ENCODE measurements around the gene ABCA13.
"Not testable (repeated sequence)": the region's sequence is repeated elsewhere in the genome, so short reads cannot be mapped to it uniquely, and the experiment has no call there.

Gene ABCA13

DNA sequence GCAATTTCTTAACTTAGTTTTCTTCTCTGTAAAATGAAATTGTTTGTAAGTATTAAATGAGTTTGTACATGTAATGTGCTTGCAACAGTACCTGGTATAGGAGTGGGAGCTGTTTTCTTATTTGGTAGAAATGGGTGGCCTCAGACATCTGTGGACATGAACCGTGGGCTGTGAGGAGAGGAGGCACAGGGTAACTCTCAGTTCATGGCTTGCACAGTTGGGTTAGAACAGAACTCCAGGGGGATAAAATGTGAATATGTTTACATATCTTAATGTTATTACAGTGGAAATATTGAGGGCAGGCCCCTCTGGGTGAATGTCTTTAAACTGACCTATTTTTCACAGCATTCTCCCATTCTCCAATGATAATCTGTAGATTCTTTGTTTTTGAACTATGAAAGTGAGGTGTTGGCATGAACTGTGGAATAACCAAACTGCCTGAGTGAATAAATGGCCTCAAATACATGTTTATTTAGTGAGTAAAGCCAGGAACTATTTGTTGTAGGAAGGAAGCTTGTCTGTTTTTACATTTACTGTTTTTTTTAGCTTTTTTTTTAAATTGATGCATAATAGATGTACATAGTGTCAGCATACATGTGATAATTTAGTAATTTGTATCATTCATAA is 2.6 kb downstream of the ABCA13 start:
- DNase-seq, result no peak

DNA sequence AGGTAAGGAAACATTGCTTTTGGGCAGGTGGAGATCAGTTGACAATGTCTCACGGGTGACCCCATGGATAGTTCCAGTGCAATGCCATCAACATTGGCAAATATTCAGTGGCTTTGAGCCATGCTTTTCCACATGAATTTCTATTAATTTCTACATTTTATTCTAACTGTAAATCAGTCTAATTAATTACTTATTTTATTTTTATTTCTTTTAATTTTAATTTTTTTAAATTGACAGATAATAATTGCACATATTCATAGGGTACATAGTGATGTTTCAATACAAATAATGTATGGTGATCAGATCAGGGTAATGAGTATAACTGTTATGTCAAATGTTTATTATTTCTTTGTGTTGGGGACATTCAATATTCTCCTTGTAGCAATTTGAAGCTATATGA is 3.8 kb downstream of the ABCA13 start:
- DNase-seq, result no peak

DNA sequence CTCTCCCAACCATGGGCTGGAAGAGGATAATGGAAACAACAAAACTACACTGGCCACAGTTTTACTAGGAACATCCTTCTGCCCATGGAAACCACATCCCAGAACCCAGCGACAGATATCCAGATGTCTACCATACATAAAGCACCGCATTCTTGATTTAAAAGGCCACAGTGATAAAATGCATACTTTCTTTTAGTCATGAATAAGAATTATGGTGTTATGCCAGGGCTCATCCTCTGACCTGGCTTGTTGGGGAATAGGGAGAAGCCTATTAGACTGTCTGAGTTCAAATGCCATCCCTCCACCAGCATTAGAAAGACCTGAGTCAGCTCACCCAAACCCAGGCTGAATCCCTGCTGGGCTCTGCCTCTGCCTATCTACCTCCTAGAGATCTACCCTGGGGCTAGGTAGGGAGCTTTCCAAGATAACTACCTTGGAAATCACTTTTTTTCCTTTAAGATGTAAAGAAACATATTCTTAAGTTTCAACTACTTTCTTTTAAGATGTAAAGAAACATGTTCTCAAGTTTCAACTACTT is 5.2 kb downstream of the ABCA13 start:
- DNase-seq, result no peak

DNA sequence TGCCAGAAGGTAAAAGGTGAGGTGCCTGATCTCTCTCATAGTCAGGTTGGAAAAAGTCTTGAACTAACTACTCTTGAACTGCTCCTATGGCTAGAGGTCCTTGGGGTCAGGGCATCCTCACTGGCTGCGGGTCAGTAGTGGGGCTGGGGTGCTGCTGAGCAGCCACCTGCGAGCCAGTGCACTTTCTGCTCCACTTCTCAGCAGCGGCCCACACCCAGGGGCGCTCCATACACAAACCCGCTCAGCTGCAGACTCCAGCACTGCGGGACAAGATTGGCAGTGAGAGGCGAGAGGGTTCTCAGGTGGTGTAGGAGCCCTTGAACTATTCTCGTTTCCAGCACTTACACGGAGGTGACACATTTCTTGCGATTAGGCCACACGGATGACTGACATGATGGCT is 6.0 kb downstream of the ABCA13 start:
- DNase-seq, result no peak

DNA sequence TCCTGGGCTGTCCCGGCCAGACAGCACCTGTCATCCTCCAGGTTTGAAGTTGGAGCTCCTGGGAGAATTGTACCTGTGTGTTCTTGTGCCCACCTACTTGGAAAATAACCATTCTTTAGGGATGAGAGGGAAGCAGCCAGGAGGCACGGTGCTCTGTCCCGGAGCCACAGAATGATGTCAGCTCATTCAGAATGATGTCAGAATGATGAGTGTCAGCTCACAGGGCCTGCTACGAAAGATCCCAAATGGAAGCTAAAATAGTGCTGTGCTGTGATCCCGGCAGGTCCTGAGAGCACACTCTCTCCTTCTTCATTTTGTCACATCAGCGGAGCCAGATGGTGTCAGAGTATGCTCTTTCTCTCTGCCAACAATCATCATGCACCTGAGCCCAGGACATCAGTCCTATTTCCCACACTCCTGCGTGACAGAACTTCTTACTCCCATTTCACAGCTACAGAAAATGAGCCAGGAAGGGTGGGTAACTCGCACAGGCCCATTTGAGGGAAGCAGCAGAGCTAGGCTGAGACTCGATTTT is 8.3 kb downstream of the ABCA13 start:
- DNase-seq, result no peak

DNA sequence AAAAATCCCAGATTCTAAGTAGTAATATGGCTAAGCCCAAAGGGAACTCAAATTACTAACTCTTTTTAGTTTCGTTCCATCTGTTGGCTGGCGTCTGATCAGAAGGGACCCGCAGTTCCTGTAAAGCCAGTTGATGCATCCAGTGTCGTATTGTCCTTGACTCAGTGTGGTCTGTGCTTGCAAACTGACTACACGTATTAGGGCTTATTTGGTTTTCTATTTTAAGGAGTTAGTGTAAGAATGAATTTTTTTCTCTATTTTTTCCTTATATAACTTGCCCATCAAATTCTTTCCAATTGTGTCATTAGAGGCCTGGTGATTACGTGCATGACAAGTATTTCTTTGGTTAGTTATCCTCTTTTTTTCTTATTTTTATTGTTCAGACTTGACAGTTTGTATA is 9.7 kb downstream of the ABCA13 start:
- no peak for DNase-seq

DNA sequence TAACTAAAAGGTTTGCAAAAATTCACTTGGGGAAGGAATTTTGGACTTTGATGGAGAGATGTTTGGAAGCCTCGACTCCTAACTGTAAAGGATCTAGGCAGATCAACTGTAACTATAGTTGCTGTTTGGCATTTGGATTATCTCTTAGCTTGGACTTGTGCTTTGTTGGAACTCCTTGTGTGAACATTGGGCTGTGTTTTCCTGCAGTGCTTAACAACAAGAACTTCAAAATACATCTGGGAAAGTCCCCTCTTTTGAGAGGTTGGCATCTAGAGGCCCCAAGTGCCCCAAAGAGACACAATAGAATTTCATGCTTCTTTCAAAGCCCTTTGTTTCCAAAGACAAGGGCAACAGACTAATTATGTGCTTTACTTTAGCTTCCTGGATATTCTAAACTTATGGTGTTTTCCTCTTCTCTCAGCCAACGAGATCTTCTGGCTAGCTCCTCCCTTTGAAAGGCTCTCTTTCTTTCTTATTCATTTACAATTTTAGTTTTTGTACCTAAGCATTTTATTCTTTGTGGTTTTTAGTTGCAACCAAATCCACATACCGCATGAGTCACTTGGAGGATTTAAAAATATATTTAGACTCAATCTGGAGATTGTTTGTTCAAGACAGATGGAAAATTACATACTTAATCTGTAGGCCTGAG is 11.6 kb downstream of the ABCA13 start:
- DNase-seq, result no peak

DNA sequence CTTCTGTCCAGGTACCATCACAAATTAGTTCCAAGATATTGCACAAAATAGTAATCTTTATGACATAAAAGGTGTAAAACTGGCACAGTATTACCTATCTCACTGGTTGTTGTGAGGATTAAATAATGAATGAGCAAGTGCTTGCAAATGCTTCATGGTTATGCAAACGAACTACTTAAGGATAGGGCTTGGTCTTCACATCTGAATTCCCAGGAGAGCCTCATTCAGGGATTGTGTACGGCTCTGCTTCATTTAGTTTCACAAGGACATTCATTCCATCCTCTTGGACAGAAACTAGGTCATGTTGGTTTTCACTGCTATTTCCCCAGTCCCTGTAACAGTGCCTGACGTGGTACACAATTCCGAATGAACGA is 12.1 kb downstream of the ABCA13 start:
- no peak for DNase-seq

DNA sequence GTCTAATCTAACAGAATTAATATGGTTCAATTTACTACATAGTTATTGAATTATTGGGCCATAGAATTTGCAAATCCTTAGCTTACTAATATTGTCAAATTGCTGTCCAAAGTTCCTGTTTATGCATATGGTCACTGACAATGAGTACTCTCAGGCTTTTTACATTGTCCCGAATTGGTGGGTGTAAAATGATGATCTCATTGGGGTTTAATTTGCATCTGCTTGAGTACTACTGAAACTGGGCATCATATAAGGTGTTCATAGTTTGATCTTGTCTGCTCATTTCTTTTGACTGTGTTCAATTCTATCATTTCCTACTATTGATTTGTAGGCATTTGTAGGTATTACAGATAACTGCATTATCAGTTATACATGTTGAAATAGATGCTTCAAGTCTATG is 12.7 kb downstream of the ABCA13 start:
- DNase-seq, result no peak

DNA sequence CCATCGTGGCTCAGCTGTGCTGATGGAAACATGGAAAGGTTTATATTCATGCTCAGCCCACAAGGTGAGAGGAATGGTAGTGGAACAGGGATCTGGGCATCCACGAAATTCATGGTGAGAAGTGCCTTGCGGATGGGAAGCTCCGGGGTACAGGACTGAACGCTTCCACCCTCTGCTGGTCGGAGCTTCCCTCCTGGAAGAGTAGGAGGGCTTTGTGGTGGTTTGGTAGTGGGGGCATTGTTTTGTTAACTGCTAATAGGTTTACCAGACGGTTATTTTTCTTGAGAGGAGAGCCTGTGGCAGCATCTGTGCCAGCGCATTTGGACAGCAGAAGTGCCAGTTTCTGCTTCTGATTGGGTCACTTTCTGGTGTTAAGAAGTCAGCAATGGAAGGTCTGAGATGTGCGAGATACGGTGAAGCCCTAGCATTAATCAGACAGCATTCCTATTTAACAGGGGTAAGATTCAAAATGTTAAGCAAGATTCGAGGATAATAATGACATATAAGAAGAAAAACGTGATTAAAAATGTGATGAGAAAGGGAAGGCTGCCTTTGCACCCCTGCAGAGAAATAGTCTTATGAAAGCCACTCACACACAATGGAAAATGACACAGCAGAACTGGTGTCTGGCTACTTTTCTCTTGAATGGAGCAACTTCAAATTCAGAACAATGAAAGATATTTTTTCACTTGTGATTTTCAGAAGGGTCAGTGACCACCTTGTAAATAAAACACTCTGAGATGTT is 17.7 kb downstream of the ABCA13 start:
- DNase-seq, result no peak

DNA sequence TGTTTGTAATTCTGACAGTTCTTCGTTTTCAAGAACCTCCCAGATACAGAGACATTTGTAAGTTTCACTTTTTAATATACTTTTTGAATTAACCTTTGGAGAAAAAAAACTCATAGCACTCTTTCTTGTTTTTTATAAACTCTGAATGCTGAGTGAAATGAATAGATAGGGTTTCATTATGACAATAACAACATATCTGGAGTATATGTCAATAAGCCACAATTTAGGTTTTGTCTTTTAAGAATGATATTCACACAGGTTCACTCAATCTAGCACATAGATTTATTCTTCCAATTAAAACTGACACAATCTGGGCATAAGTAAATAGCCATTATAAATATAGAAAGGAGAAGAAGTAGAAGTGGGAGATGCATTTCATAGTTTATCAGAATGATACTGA is 21.7 kb downstream of the ABCA13 start:
- no peak for DNase-seq

DNA sequence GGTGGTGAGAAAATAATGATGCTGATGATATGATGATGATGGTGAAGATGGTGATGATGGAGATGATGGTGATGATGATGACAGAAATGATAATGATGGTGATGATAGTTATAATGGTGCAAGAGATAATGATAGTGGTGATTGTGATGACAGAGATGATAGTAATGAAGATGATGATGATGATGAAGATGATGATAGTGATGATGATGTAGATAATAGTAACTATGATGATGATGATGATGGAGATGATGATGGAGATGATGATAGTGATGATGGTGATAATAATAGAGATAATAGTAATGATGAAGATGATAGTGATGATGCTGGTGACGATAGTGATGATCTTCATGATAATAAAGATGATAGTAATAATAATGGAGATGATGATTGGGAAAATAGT is 22.2 kb downstream of the ABCA13 start:
- no peak for DNase-seq

DNA sequence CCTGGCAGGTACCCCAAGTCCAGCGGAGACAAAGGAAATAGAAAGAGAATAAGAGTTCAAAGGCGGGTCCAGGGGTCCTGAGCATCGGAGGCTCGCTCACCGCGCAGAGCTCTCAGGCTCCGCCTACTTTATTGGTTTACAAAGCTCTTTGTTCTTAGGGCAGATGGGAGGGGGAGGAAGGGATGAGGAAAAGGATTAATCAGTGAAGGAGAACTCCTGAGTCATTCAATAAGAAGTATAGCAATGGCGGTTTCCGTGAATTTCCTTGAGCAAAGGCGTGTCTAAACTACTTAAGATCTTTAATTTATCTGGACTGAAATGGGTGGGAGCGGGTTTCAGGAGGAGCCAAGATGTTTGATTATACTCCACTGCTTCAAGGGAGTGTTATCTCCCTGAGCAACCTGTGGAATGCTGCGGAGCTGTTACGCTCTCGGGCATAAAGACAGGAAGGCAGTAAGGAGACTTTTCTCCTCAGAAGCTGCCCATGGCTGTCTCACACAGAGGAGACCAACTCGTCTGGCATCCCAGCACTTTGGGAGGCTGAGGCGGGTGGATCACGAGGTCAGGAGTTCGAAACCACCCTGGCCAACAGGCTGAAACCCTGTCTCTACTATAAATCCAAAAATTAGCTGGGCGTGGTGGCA is 29.8 kb downstream of the ABCA13 start:
- DNase-seq, result not testable (repeated sequence)

DNA sequence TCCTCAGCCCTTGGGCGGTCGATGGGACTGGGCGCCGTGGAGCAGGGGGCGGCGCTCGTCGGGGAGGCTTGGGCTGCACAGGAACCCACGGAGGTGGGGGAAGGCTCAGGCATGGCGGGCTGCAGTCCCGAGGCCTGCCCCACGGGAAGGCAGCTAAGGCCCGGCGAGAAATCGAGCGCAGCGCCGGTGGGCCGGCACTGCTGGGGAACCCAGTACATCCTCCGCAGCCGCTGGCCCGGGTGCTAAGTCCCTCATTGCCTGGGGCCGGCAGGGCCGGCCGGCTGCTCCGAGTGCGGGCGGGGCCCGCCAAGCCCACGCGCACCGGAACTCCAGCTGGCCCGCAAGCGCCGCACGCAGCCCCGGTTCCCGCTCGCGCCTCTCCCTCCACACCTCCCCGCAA is 31.7 kb downstream of the ABCA13 start:
- DNase-seq, result not testable (repeated sequence)

DNA sequence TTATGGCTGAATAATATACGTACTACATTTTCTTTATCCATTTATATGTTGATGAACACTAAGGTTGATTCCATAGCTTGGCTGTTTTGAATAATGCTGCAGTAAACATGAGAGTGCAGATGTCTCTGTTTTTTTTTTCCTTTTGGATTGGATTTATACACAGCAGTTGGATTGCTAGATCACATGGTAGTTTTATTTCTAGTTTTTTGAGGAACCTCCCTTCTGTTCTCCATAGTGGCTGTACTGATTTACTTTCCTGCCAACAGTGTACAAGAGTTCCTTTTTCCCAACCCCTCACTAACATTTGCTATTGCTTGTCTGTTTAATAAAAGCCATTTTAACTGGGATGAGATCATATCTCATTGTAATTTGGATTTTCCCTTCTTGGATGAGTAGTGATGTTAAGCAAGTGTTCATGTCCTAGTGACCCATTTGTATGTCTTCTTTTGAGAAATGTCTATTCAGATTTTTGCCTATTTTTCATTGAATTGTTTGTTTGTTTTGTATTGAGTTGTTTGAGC is 36.0 kb downstream of the ABCA13 start:
- DNase-seq, result no peak

DNA sequence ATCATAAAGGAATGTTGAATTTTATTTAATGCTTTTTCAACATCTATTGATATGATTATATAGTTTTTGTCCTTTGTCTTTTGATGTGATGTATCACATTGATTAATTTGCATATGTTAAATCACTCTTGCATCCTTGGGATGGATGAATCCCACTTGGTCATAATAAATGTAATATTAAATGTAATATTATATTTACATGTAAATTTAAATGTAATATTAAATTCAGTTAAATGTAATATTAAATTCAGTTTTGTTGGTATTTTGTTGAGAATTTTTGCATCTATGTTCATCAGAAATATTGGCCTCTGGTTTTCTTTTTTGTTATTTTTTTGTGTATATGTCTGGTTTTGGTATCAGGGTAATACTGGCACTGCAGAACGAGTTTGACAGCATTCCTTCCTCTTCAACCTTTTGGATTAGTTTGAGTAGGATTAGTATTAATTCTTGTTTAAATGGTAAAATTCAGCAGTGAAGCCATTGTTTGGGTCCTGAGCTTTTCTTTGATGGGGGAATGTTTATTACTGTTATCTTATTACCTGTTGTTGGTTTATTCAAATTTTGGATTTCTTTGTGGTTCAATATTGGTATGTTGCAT is 37.8 kb downstream of the ABCA13 start:
- no peak for DNase-seq

DNA sequence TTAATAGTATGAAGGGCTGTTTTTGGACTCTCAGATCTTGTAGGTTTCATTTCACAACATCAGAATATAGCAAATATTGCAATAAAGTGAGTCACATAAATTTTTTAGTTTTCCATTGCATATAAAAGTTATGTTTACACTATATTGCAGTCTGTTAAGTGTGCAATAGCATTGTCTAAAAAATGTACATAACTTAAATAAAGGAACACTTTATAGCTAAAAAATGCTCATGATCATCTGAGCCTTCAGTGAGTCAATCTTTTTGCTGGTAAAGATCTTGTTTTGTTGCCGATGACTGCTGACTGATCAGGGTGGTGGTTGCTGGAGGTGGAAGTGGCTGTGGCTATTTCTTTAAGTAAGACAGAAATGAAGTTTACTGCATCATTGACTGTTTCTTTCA is 42.0 kb downstream of the ABCA13 start:
- no peak for DNase-seq

DNA sequence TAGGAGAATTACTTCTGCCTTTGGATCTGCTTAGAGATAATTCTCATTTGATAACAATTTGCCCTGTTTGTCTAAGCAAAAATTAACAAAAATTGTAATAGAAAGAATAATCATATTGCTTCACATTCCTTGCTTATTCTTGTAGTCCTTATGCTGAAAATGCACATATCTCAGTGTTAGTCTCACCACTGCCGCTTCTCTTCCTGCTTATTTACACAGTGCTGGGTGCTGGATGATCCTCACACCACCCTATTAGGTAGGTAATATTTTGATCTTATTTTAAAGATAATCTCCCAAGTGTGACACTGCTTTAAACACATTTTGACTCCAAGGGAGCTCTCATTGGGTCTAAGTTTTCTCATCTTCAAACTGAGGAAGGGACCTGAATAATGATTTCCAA is 46.0 kb downstream of the ABCA13 start:
- no peak for DNase-seq

DNA sequence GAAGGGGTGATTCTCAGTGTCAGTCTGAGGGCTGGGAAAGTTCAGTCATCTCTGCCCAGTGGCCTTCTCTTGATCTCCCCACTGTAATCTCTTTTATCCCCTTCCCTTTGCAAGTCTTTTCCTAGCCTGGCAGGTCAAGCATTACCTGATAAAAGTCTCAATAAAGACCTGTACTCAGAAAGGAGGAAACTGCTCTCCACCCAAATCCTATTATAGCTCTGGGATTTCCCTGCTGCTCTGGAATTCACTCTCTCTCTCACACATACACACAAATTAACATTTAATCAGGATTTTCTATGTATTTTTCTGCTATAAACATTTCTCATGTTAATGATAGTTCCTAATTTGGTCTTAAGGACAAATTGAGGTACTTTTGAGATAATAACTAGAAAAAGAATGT is 46.5 kb downstream of the ABCA13 start:
- DNase-seq, result no peak

DNA sequence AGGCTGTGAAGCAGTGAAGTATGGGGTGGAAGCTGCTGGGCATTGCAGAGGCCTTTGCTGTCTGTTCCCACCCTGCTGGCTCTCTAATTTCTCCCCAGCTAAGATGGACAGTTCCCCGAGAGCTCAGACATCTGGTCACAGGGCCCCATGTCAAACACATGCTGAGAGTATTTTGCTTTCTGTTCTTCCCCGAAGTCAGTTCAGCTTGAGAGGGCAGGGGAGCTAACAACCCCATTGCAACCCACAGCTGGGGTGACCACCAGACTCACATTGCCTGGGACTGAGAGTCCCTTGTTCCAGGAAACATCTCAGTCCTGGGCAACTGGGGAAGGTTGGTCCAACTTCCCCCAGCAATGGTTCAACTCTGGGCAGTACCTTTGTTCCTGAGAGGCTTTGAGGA is 52.8 kb downstream of the ABCA13 start:
- no peak for DNase-seq

DNA sequence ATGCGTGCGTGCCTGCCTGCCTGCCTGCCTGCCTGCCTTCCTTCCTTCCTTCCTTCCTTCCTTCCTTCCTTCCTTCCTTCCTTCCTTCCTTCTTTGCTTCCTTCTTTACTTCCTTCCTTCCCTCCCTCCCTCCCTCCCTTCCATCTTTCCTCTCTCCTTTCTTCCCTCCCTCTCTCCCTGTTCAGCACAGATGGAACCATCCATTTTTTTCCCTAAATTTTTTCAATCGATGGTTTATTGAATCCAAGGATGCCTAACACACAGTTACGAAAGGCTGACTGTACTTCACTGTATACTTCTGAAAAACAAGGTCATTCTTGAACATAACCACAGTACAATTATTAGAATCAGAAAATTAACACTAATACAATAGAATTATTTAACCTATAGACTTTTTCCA is 53.8 kb downstream of the ABCA13 start:
- no peak for DNase-seq

DNA sequence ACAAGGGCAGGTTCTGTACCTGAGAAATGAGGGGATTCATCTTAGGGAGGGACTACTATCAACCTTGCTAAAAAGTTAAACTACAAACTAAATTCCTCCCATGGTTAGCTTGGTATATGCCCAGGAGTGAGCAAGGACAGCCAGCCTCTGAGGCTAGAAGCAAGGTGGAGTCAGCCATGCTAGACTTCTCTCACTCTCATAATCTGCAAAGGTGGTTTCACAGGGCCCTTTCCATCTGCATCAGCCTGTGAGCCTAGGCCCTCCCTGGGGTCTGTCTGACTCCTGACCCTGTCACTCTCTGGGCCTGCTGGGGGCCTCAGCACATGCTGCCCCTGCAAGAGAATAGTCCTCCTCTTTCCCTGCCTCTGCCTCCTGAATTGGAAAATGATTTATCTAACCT is 66.1 kb downstream of the ABCA13 start:
- no peak for DNase-seq

DNA sequence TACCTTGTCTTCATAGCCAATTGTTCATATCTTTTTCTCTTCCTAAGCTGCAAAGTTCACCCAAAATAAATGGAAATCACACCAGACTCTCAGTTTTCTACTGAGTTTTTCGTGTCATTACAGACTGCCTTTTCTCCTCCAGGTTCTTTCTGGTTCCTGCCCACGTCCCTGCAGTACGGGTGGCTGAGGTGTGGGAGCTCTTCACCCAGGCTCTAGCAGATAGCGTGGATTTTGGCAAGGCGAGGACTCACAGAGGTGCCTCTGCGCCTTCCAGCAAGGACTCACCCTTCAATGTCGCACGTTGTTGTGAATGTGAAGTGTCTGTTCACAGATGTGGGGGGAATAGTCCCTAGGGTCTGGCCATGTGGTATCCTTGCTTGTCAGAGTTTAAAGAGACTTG is 71.6 kb downstream of the ABCA13 start:
- DNase-seq, result no peak
